GM18867 (cell line): ENCODE results near the gene FCHO1.
"Not testable (repeated sequence)": the region's sequence is repeated elsewhere in the genome, so short reads cannot be mapped to it uniquely, and the experiment has no call there.

Source experiments
- ATAC-seq: cut with Tn5 transposase; IDR thresholded peaks from one replicate; pipeline ENCODE4 v1.9.1; 2021; ENCODE audit warnings: mild to moderate bottlenecking, moderate library complexity; ENCODE audit not compliant: unreplicated experiment

Gene FCHO1

DNA sequence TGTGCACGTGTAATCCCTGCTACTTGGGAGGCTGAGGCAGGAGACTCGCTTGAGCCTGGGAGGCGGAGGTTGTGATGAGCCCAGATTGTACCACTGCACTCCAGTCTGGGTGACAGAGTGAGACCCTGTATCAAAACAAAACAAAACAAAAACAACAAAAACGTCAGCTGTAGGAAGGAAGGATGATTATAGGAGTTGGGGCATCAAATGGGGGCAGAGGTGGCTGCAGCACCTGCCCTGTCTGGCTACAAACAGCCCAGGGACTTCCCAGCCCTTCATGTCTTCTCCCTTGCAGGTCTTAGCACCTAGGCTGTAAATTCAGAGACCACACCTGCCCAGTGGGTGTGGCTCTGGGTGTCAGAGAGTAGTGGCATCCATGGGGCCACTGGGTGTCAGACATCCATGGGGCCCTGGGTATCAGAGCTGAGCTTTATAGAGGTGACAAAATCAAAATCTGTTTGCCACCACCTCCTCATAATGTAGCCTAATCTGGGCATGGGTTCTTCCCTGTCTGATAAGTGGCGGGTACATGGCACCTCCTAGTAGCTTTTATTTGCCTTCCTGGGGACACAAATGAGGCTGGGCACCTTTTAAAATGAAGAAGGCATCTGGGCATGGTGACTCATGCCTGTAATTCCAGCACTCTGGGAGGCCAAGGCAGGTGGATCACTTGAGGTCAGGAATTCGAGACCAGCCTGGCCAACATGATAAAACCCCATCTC lies 38.9 kb downstream of the FCHO1 start:
- ATAC-seq = no peak

DNA sequence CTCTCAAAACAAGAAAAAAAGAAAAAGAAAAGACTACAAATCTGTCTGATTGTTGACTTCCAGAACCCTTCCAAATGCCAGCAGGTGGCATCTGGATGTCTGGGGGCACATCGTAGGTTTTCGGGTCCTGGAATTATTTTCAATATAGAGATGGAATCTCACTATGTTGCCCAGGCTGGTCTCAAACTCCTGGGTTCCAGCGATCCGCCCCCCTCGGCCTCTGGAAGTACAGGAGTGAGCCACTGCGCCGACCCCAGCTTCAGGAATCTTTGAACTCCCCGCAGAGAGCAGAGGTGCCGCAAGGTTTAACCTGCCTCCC lies 43.1 kb downstream of the FCHO1 start:
- no peak for ATAC-seq

DNA sequence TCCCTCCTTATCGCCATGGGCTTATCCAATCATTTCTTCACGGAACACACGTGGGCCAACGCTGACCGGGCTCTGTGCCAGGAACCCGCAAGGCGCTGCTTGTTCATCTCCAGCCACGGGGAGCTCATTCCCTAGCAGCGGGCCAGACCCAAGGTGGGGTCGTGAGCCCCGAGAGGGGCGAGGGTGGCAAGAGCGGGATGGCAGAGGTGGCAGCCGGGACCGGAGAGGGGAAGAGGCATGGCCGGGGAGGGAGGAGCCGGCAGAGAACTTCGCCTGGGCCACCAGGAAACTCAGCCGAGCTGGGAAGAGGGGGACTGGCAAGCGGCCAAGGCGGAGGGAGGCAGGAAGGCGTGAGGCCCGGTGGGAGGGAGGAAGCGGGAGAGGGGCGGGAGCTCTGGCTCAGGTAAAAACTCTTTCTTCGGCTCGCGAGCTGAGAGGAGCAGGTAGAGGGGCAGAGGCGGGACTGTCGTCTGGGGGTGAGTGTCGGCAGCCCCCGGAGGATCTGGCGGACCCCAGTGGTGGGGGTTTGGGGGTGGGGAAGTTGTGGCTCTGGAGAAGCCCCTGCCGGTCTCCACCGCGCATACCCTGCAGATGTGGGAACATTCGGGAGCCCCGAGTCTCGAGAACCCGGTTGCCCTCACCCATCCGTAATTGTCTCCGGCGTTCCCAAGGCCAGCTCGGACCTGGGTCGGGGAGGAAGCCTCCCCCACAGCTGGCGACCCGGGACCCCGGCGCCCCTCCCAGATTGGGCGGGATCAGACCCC lies 43.6 kb downstream of the FCHO1 start, which contains the start of gene B3GNT3:
Gene B3GNT3, plus strand, starts transcription at position 408 of the 764 bp plus-strand sequence. CDS start 12,670 bp downstream, outside the sequence.
- no peak for ATAC-seq

DNA sequence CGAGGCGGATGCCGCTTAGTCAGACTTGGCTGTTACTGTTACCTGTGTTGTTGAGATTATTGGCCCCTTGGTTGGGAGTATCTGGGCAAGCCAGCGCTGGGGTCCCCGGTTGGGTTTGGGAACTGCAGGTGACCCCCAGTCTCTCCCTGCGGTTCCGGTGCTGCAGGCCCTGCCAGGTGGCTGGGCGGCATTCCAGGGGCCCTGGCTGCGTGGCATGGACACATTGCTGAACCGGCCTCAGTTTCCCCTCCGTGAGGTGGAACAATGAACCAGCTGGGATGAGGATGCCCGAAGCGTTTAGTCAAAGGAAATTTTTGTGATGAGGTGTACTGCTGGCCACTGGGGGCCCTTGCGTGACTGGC lies 44.2 kb downstream of the FCHO1 start:
- no peak for ATAC-seq

DNA sequence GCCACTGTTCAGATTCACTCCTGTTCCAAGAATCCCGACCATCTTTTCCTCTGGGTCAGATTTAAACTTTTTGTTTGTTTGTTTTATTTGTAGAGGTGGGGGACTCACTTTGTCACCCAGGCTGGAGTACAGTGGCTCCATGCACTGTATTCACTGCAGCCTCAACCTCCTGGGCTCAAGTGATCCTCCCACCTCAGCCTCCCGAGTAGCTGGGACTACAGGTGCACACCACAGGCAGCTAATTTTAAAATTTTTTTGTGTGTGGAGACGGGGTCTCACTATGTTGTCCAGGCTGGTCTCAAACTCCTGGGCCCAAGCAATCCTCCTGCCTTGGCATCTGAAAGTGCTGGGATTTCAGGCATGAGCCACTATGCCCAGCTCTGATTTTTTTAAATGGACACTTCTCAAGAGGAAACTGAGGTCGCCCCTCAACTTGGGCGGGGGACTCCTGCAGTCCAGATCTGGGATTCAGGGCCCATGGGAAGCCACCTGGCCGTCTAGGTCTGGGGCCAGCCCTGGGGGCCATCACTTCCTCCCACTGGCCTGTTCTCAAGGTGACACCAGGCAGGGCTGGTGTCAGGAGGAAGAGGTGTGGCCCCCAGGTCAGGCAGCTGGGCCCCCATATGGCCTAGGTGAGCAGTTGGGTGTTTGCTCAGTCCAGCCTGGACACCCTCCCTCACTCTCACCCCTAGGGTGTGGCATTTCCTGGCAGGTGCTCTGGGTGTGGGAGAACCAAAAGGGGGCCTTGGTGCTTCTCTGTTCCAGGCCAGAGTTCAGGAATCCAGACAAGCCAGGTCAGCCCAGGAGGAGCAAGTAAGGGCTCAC lies 44.9 kb downstream of the FCHO1 start:
- ATAC-seq = no peak

DNA sequence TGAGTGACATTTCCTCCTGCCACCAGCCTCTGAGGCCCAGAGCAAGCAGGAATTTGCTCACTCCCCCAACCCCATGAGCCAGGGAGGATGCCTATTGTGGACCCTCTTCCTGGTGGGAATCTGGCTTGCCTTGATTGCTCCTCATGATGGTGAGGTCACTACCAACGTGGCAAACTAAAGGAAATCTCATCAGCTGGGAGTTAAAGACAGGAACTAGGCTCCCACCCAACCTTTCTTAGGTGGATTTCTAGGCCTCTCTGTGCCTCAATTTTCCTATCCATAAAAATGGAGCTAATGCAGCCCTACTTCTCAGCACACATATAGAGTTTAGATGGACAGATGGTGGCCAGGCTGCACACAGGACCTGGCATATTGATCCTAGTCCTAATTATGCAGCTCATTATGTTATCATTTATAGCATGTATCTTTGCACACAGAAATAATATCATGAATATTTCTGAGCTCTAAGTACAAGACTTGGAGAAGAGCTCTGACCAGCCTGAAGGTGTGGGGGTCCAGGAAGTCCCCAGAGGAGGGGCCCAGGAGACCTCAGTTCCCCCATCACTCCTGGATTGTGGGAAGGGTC lies 45.7 kb downstream of the FCHO1 start:
- no peak for ATAC-seq

DNA sequence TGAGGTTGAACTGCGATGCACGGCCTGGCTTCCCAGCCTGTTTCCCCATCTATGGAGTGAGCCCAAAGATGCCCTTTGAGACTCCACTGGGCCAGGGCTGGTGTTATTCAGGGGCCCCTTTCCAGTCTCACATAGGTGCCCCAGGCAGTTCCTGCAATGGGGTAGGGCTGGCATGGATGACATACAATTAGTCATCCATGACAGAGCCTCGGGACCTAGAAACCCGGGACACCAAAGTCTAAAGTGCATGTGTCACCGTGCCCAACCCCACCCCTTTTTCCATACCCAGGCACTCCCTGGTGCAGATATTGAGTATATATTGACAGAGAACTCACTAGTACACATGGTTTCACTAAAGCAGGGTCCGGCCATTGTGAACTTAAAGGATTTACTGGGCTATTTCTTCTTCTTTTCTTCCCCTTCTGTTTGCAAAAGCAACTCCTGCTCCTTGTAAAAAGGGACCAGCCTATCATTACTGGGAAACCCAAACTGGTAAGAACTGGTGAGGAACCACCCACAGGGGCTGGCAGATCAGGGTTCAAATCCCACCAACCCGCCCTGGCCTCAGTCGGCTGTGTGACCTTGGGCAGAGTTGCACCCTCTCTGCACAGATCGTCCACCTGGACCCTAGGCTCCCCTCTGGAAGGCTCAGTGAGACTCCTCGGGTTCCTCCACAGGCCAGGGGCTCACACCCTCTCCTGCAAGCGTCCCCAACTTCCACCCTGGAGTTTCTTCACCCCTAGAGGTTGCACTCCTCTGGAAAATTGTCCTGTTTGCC lies 46.3 kb downstream of the FCHO1 start:
- ATAC-seq = no peak

DNA sequence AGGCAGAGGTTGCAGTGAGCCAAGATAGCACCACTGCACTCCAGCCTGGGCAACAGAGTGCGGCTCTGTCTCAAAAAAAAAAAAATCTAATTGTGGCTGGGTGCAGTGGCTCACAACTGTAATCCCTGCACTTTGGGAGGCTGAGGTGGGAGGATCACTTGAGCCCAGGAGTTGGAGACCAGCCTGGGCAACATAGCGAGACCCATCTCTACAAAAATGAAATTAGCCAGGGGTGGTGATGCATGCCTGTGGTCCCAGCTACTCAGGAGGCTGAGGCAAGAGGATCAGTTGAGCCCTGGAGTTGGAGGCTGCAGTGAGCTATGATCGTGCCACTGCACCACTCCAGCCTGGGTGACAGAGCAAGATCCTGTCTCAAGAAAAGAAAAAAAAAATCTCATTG lies 47.3 kb downstream of the FCHO1 start:
- ATAC-seq = not testable (repeated sequence)

DNA sequence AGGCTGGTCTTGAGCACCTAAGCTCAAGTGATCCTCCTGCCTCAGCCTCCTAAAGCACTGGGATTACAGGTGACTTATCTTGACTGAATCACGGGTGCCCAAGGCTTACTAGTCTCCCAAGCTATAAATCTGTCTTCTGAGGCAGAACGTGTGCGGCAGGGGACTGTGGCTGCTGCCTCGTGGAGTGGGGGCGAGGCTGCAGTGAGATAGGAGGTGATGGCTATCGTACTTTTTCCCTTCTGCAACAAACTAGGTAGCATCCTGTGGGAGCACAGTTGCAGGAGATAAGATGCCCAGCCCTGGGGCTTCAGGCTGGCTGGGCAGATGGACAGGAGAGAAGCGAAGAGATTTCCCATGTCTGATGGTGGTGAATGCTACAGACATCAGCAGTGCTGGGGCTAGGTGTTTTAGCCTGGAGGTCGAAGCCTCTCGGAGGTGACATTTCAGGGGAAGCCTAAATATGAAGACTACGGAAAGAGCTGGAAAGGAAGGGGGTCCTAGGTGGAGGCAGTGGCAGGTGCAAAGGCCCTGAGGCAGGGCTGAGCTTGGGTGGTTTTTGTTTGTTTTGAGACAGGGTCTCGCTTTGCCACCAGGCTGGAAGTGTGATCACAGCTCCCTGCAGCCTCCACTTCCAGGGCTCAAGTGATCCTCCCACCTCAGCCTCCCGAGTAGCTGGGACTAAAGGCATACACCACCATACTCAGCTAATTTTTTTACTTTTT lies 51.0 kb downstream of the FCHO1 start:
- ATAC-seq = no peak

DNA sequence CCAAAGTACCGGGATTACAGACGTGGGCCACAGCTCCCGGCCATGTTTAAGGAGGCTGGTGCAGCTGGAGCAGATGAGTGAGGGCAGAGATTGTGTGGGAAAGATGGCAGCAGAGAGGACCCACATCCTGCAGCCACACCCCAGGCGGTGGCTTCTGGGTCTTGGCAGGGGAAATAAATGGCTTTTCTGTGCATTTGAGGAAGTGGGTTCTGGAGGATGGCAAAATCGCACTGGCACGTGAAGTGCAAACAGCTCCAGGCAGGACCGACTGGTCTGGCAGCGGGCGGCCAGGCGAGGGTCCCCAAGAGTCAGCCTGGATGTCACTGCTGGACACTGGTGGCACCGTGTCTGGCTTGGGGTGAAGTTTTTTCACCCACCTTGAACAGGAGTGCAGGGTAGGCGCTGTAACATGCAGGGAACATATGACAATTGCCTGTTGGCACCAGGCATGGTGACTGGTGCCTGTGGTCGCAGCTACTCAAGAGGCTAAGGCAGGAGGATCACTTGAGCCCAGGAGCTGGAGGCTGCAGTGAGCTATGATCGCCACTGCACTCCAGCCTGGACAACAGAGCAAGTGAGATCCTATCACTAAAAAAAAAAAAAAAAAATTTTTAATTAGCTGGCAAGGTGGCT lies 52.1 kb downstream of the FCHO1 start:
- no peak for ATAC-seq

DNA sequence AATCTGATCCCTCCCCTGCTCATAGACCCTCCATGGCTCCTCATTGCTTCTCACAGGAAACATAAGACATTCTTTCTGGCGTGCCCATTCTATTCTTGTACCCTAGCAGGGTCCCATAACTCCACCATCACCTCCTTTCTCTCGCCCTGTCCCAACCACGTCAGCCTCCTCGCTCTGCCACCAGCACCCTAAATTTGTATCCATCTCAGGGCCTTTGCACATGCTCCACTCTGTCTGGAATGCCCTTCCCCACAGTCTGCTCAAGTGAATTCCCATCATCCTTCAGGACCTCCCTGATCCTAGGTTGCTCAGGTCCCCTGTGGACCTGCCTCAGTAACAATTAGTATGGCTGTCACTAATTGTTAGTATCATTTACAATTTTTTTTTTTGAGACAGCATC lies 54.1 kb downstream of the FCHO1 start:
- ATAC-seq = no peak

DNA sequence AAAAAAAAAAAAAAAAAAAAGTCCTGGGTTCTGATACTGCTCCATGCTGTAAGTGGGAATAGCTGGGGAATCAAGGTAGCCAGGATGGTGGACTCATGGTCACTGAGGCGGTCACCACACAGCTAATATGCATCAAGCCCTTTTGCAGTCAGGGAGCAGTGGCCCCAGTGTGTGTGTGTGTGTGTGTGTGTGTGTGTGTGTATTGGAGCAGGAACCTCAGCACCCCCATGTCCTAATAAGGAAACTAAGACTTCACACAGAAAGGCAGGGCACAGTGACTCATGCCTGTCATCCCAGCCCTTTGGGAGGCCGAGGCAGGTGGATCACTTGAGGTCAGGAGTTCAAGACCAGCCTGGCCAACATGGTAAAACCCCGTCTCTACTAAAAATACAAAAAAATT lies 55.7 kb downstream of the FCHO1 start:
- ATAC-seq = no peak

DNA sequence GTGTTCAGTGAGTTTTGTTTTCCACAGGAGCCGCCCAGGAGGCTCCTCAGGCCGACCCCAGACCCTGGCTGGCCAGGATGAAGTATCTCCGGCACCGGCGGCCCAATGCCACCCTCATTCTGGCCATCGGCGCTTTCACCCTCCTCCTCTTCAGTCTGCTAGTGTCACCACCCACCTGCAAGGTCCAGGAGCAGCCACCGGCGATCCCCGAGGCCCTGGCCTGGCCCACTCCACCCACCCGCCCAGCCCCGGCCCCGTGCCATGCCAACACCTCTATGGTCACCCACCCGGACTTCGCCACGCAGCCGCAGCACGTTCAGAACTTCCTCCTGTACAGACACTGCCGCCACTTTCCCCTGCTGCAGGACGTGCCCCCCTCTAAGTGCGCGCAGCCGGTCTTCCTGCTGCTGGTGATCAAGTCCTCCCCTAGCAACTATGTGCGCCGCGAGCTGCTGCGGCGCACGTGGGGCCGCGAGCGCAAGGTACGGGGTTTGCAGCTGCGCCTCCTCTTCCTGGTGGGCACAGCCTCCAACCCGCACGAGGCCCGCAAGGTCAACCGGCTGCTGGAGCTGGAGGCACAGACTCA lies 56.5 kb downstream of the FCHO1 start:
- no peak for ATAC-seq

DNA sequence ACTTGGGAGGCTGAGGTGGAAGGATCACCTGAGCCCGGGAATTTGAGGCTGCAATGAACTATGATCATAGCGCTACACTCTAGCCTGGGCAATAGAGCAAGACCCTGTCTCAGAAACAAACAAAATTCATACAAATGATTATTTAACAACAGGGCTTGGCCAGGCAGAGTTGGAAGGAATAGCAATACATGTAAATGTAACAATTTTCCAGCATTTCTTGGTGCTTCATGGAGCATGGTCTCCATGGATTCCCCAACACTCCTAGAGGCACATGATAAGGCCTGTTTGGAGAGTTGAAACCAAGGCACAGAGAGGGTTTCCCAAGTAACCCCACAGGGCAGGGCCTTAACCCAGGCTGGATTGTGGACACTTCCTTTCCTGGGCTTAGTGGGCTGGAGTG lies 59.8 kb downstream of the FCHO1 start:
- ATAC-seq = no peak

DNA sequence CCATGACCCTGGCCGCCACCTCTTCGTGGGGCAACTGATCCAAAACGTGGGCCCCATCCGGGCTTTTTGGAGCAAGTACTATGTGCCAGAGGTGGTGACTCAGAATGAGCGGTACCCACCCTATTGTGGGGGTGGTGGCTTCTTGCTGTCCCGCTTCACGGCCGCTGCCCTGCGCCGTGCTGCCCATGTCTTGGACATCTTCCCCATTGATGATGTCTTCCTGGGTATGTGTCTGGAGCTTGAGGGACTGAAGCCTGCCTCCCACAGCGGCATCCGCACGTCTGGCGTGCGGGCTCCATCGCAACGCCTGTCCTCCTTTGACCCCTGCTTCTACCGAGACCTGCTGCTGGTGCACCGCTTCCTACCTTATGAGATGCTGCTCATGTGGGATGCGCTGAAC lies 60.4 kb downstream of the FCHO1 start:
- ATAC-seq = no peak

DNA sequence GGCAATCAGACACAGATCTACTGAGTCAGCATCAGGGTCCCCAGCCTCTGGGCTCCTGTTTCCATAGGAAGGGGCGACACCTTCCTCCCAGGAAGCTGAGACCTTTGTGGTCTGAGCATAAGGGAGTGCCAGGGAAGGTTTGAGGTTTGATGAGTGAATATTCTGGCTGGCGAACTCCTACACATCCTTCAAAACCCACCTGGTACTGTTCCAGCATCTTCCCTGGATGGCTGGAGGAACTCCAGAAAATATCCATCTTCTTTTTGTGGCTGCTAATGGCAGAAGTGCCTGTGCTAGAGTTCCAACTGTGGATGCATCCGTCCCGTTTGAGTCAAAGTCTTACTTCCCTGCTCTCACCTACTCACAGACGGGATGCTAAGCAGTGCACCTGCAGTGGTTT lies 60.8 kb downstream of the FCHO1 start:
- ATAC-seq = no peak

DNA sequence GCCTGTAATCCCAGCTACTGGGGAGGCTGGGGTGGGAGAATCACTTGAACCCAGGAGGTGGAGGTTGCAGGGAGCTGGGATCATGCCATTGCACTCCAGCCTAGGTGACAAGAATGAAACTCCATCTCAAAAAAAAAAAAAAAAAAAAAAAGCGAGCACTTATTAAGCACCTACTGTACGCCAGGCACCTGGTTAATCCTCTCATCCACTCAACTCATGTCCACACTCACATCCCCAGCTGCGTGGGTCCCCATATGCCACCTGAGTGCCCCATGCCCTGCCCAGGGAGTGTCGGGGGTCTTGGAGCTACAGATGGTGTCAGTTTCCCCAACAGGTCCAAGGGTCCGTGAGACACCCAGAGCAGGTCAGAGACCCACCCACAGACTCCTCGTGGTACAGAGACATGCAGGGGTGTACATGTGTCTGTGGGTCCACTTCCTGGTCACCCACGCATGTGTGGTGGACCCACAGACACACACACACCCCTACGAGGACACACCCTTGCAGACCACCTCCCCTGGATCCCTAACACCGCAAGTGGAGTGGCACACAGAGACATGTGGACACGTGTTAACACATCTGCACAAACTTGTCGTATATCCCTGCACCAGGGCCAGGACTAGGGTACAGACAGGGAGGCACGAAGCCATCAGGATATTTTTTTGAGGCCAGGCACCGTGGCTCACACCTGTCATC lies 66.5 kb downstream of the FCHO1 start:
- no peak for ATAC-seq

DNA sequence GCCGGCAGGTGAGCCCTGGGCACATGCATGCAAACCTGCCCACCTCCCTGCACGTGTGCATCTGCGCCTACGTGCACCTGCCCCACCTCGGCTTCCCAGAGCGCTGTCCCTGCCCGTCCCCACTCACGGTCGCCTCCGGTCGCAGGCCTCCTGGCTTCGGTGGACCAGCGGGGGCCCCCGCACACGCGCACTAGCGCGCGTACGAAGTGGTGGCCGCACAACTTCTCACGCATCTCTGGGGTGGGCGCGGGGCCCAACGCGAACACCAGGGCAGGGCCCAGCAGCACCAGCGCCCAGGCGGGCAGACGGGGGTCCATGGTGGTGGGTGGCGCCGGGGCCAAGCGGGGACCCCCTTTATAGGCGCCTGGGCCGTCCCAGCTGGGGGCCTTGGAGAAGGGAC lies 69.9 kb downstream of the FCHO1 start, which contains the start of gene INSL3:
Gene INSL3, minus strand, starts transcription at position 330 of the 400 bp plus-strand sequence. Its CDS starts 13 bp downstream, at position 317.
- no peak for ATAC-seq
